ENCODE data around the gene KBTBD3.
"Not testable (repeated sequence)": the region's sequence is repeated elsewhere in the genome, so short reads cannot be mapped to it uniquely, and the experiment has no call there.

KBTBD3 gene

GRCh38 chr11:106061954-106062949 is 14.9 kb downstream of the KBTBD3 start:
- no peak for DNase-seq

GRCh38 chr11:106061249-106061784 is 15.8 kb downstream of the KBTBD3 start:
- no peak for DNase-seq

- DNase-seq: no peak
Observed at GRCh38 chr11:106059617-106060016, 17.5 kb downstream of the KBTBD3 start.

- not testable (repeated sequence) for DNase-seq
Observed at GRCh38 chr11:106058377-106058776, 18.8 kb downstream of the KBTBD3 start.

- DNase-seq: no peak
Observed at GRCh38 chr11:106051103-106051502, 26.0 kb downstream of the KBTBD3 start.

- no peak for DNase-seq
Observed at GRCh38 chr11:106049727-106050476, 27.2 kb downstream of the KBTBD3 start.

GRCh38 chr11:106047631-106048030 is 29.5 kb downstream of the KBTBD3 start:
- DNase-seq: no peak

- DNase-seq: no peak
Observed at GRCh38 chr11:106043540-106043939, 33.6 kb downstream of the KBTBD3 start.

GRCh38 chr11:106032861-106033260 is 44.3 kb downstream of the KBTBD3 start:
- DNase-seq: no peak

GRCh38 chr11:106031936-106032335 is 45.2 kb downstream of the KBTBD3 start:
- DNase-seq: no peak

GRCh38 chr11:106031202-106031810 is 45.8 kb downstream of the KBTBD3 start:
- no peak for DNase-seq

GRCh38 chr11:106030609-106031008 is 46.5 kb downstream of the KBTBD3 start:
- DNase-seq: no peak

- DNase-seq: no peak
Observed at GRCh38 chr11:106022795-106023275, 54.3 kb downstream of the KBTBD3 start.

- DNase-seq: peak; percentile 99
Observed at GRCh38 chr11:106021967-106022794, 55.0 kb downstream of the KBTBD3 start, which contains the start of gene MSANTD4. Gene MSANTD4, minus strand, starts transcription at chr11:106022240. Its CDS starts 11,323 bp downstream, at chr11:106010917.

GRCh38 chr11:106021181-106021966 is 55.8 kb downstream of the KBTBD3 start:
- peak; percentile 37 for DNase-seq

- no peak for DNase-seq
Observed at GRCh38 chr11:106017093-106017492, 60.1 kb downstream of the KBTBD3 start.

GRCh38 chr11:106015066-106015465 is 62.1 kb downstream of the KBTBD3 start:
- no peak for DNase-seq

- no peak for DNase-seq
Observed at GRCh38 chr11:106014620-106015019, 62.5 kb downstream of the KBTBD3 start.

- no peak for DNase-seq
Observed at GRCh38 chr11:106014035-106014434, 63.1 kb downstream of the KBTBD3 start.

GRCh38 chr11:106012744-106013143 is 64.4 kb downstream of the KBTBD3 start:
- peak; percentile 80 for DNase-seq

- DNase-seq: no peak
Observed at GRCh38 chr11:106011481-106011880, 65.7 kb downstream of the KBTBD3 start.

All from EL (cell line).